HEK293 (cell line): ENCODE results near the gene INPP5D.

Experiments used
- ZBTB7A ChIP-seq: fragments of 450-650 bp; formaldehyde crosslinking; IDR thresholded peaks from 2 replicates; pipeline ENCODE4 v1.5.1; 2016; ENCODE audit warnings: low read depth, missing biosample characterization, missing genetic modification characterization
- TF ChIP-seq, protein P1 (sequence below): fragments of 450-650 bp; formaldehyde crosslinking; IDR thresholded peaks from 2 replicates; pipeline ENCODE4 v1.5.1; 2016; ENCODE audit warnings: missing biosample characterization, missing genetic modification characterization

DNA sequence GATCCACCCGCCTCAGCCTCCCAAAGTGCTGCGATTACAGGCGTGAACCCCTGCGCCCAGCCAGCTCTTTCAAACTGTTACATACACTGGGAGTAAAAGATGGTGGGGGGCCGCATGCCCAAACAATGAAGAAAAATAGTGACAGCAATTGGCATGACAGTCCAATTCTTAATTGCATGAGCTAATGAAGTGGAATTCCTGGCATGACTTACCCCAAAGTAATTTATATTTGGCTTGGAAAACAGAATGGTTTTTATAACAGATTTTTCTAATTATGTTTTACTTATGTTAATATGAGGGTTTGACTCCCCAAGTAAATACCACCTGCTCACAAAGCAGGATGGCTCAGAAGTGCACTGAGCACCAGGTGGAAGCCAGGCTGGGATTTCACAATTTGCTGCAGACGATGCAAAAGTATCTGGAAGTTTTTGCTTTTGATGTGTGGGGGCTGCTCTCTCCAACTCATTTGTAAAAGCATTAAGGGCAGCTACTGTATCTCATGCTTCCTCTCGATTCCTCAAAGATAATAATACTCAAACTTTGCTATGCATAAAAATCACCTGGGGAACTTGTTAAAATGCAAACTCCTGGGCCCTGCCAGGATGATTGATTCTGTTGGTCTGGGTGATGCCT is 167.3 kb downstream of the INPP5D start:
- TF ChIP-seq, protein P1, sequence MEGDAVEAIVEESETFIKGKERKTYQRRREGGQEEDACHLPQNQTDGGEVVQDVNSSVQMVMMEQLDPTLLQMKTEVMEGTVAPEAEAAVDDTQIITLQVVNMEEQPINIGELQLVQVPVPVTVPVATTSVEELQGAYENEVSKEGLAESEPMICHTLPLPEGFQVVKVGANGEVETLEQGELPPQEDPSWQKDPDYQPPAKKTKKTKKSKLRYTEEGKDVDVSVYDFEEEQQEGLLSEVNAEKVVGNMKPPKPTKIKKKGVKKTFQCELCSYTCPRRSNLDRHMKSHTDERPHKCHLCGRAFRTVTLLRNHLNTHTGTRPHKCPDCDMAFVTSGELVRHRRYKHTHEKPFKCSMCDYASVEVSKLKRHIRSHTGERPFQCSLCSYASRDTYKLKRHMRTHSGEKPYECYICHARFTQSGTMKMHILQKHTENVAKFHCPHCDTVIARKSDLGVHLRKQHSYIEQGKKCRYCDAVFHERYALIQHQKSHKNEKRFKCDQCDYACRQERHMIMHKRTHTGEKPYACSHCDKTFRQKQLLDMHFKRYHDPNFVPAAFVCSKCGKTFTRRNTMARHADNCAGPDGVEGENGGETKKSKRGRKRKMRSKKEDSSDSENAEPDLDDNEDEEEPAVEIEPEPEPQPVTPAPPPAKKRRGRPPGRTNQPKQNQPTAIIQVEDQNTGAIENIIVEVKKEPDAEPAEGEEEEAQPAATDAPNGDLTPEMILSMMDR, result no peak
- TF ChIP-seq ZBTB7A (tag by site-specific recombination), result no peak
